Measurements from ENCODE around the gene FAM229A. TPM values are rescaled to one million over a fixed set of nuclear protein-coding genes. Genes with fewer than 3 reads are reported as not detected.
"Not testable (repeated sequence)": the region's sequence is repeated elsewhere in the genome, so short reads cannot be mapped to it uniquely, and the experiment has no call there.

The FAM229A gene
- total RNA-seq, 1 donor from 2014 or later: 4.0 TPM

DNA sequence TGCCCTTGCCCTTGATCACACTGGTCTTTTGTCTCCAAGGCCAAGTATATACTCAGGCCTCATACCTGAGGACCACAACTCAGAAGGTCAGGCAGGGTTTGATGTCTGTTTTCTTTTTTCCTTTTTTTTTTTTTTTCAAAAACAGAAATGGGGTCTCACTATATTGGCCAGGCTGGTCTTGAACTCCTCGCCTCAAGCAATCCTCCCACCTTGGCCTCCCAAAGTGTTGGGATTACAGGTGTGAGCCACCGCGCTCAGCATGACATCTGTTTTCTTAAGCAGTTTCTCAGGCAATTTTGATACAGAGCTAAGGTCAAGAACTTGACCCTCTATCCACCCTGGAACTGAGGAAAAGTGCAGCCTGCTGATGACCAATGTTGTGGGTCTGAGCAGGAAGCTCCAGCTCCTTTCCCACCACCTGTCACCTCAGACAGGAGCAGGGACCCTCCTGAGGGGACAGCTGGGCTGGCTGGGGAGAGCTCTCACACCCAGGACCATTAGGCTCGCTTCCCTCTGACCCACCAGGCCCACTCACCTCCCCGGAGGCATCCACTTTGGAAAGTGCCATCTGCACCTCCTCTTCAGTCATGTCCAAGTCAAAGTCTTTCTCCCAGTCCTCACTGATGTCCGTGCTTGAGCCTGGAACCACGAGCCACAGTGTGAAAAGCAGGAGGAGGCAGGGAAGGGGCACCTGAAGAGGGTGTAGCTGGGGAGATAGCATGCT lies 5.8 kb upstream of the FAM229A start:
- Mint-ChIP-seq H3K9me3 (no peaks in the 10 kb centered on the region), H3K27me3 (ENCODE audit: insufficient read depth) (no peaks in the 10 kb centered on the region), H3K4me1 (ENCODE audit: low read depth) (peaks cover 17% of the 10 kb centered on the region), H3K4me3 (no peak overlapping the region), H3K36me3 (ENCODE audit: low read depth) (peaks cover 28% of the 10 kb centered on the region), H3K27ac (no peak overlapping the region)
- intact Hi-C loops (cut with micrococcal nuclease): no loop called here
- no peak for DNase-seq (ENCODE audit: low spot score)

GRCh38 chr1:32365445-32365844 lies 3.2 kb upstream of the FAM229A start:
- Mint-ChIP-seq H3K4me1 (ENCODE audit: low read depth) (peaks cover 10% of the 10 kb centered on the region), H3K27ac (no peak overlapping the region), H3K9me3 (no peaks in the 10 kb centered on the region), H3K27me3 (ENCODE audit: insufficient read depth) (peaks cover 6% of the 10 kb centered on the region), H3K4me3 (no peak overlapping the region), H3K36me3 (ENCODE audit: low read depth) (peaks cover 30% of the 10 kb centered on the region)
- intact Hi-C loops (cut with micrococcal nuclease): no loop called here
- DNase-seq (ENCODE audit: low spot score): no peak

DNA sequence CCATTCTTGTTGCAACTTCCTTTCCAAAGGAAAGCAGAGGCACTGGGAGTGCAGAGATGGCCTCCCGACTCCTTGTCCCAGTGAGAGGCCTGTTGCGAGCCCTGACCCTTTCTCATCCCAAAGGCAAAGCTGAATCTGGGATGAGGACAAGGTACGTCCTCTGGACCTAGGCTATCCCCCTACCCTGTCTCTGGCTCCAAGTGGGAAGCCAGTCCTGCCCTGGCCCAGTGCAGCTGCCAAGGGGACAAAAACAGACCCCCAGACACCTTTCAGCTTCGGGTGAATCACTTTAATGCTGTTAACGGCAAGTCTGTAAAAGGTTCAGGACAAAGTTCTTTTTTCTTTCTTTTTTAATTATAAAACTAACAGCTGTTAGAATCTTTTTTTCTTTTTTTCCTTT lies 2.6 kb upstream of the FAM229A start:
- intact Hi-C loops (cut with micrococcal nuclease): no loop called here
- peaks cover 14% of the 10 kb centered on the region for H3K4me1 Mint-ChIP-seq (ENCODE audit: low read depth)
- no peaks in the 10 kb centered on the region for H3K9me3 Mint-ChIP-seq
- no peak overlapping the region for H3K27ac Mint-ChIP-seq
- H3K4me3 Mint-ChIP-seq: no peak overlapping the region
- no peak for DNase-seq (ENCODE audit: low spot score)
- peaks cover 6% of the 10 kb centered on the region for H3K27me3 Mint-ChIP-seq (ENCODE audit: insufficient read depth)
- peaks cover 30% of the 10 kb centered on the region for H3K36me3 Mint-ChIP-seq (ENCODE audit: low read depth)

DNA sequence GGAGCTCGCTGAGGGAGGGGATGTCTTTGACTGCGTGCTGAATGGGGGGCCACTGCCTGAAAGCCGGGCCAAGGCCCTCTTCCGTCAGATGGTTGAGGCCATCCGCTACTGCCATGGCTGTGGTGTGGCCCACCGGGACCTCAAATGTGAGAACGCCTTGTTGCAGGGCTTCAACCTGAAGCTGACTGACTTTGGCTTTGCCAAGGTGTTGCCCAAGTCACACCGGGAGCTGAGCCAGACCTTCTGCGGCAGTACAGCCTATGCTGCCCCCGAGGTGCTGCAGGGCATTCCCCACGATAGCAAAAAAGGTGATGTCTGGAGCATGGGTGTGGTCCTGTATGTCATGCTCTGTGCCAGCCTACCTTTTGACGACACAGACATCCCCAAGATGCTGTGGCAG lies 1.4 kb upstream of the FAM229A start:
- Mint-ChIP-seq H3K27ac (no peak overlapping the region), H3K27me3 (ENCODE audit: insufficient read depth) (peaks cover 6% of the 10 kb centered on the region), H3K4me1 (ENCODE audit: low read depth) (peaks cover 17% of the 10 kb centered on the region), H3K9me3 (no peaks in the 10 kb centered on the region), H3K4me3 (no peak overlapping the region), H3K36me3 (ENCODE audit: low read depth) (peaks cover 26% of the 10 kb centered on the region)
- intact Hi-C loops (cut with micrococcal nuclease): no loop called here
- DNase-seq (ENCODE audit: low spot score): no peak

GRCh38 chr1:32361674-32362473 lies 411 bp downstream of the FAM229A start:
- Mint-ChIP-seq H3K4me3 (no peak overlapping the region), H3K27me3 (ENCODE audit: insufficient read depth) (peaks cover 6% of the 10 kb centered on the region), H3K9me3 (no peaks in the 10 kb centered on the region), H3K36me3 (ENCODE audit: low read depth) (peaks cover 24% of the 10 kb centered on the region), H3K27ac (no peak overlapping the region), H3K4me1 (ENCODE audit: low read depth) (peaks cover 17% of the 10 kb centered on the region)
- no peak for DNase-seq (ENCODE audit: low spot score)
- intact Hi-C loops (cut with micrococcal nuclease): no loop called here

DNA sequence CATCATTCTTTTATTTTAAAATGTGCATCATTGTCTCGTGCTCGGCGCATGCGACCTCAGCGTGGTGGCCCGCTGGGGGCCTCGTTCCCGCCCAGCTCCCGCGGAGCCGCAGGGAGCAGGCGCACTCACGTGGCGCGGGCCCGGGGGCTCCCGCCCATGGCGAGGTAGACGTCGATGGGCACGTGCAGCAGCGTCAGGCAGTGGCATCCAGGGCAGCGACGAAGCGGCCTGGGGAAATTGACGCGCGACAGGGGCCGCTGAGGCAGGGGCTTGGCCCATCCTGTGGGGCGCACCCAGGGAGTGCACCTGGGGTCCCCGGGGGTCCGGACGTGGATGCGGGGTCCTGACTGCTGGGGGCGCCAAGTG lies 994 bp downstream of the FAM229A start:
- Mint-ChIP-seq H3K9me3 (no peaks in the 10 kb centered on the region), H3K36me3 (ENCODE audit: low read depth) (peaks cover 24% of the 10 kb centered on the region), H3K4me1 (ENCODE audit: low read depth) (peaks cover 17% of the 10 kb centered on the region), H3K4me3 (no peak overlapping the region), H3K27ac (no peak overlapping the region), H3K27me3 (ENCODE audit: insufficient read depth) (peaks cover 6% of the 10 kb centered on the region)
- DNase-seq (ENCODE audit: low spot score): no peak
- intact Hi-C loops (cut with micrococcal nuclease): no loop called here

GRCh38 chr1:32358435-32358834 lies 3.9 kb downstream of the FAM229A start:
- Mint-ChIP-seq H3K36me3 (ENCODE audit: low read depth) (peaks cover 17% of the 10 kb centered on the region), H3K4me1 (ENCODE audit: low read depth) (peaks cover 23% of the 10 kb centered on the region), H3K27me3 (ENCODE audit: insufficient read depth) (peaks cover 6% of the 10 kb centered on the region), H3K4me3 (no peak overlapping the region), H3K9me3 (no peaks in the 10 kb centered on the region), H3K27ac (no peak overlapping the region)
- no peak for DNase-seq (ENCODE audit: low spot score)
- intact Hi-C loops (cut with micrococcal nuclease): no loop called here

- Mint-ChIP-seq H3K27ac (no peak overlapping the region), H3K4me1 (ENCODE audit: low read depth) (peaks cover 28% of the 10 kb centered on the region), H3K27me3 (ENCODE audit: insufficient read depth) (peaks cover 6% of the 10 kb centered on the region), H3K9me3 (no peaks in the 10 kb centered on the region), H3K4me3 (no peak overlapping the region), H3K36me3 (ENCODE audit: low read depth) (peaks cover 11% of the 10 kb centered on the region)
- no peak for DNase-seq (ENCODE audit: low spot score)
- intact Hi-C loops (cut with micrococcal nuclease): no loop called here
Measured at GRCh38 chr1:32357614-32358013, 4.7 kb downstream of the FAM229A start.

- Mint-ChIP-seq H3K9me3 (no peaks in the 10 kb centered on the region), H3K4me1 (ENCODE audit: low read depth) (peaks cover 23% of the 10 kb centered on the region), H3K27me3 (ENCODE audit: insufficient read depth) (peaks cover 6% of the 10 kb centered on the region), H3K4me3 (no peak overlapping the region), H3K36me3 (ENCODE audit: low read depth) (peaks cover 7% of the 10 kb centered on the region), H3K27ac (peak overlapping the region; percentile 14)
- DNase-seq (ENCODE audit: low spot score): no peak
- intact Hi-C loops (cut with micrococcal nuclease): no loop called here
Measured at GRCh38 chr1:32356478-32356877, 5.8 kb downstream of the FAM229A start.

DNA sequence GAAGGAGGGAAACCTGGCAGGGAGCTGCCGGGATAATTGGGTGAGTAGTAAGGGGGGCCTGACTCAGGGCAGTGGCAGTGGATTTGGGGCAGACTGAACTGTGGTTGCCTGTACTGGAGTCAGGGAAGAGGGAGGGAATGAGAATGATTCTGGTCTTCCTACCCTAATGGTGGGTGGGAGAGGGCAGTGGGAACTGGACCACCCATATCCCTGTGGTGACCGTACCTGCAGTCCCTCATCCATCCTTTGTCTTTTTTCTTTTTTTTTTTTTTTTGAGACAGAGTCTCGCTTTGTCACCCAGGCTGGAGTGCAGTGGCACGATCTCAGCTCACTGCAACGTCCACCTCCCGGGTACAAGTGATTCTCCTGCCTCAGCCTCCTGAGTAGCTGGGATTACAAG lies 6.5 kb downstream of the FAM229A start:
- H3K27me3 Mint-ChIP-seq (ENCODE audit: insufficient read depth); DNase-seq (ENCODE audit: low spot score); H3K36me3 Mint-ChIP-seq (ENCODE audit: low read depth); intact Hi-C loops (cut with micrococcal nuclease); H3K27ac Mint-ChIP-seq; H3K4me3 Mint-ChIP-seq; H3K9me3 Mint-ChIP-seq: not testable (repeated sequence)
- H3K4me1 Mint-ChIP-seq (ENCODE audit: low read depth): peaks cover 23% of the 10 kb centered on the region

DNA sequence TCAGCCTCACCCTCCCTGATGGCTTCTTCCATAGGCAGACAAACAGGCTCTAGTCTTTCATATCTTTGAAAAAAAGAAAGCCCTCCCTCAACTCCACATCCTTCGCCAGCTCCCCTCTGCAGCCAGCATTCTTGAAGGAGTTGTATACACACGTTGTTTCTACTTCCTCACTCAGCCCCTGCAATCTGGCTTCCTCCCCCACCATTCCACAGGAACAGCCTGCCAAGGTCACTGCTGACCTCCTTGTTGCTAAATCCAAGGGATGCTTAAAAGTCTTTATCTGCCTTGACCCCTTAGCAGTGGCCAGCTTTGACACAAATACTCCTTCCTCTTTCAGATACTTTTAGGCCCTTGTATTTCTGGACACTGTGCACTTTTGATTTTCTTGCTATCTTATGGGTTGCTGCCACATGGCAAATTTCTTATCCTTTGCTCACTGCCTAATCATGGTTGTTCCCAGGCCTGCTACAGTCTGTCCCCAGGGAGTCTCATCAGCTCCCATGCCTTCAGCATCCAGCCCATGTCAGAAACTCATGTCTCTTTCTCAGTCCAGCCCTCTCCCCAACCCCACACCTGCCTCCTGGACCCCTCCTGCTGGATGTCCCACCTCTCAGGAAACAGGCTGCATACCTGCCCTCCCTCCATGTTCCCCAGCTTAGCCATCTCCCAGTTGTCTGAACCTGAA lies 8.3 kb downstream of the FAM229A start:
- no peaks in the 10 kb centered on the region for H3K36me3 Mint-ChIP-seq (ENCODE audit: low read depth)
- H3K9me3 Mint-ChIP-seq: no peaks in the 10 kb centered on the region
- H3K4me3 Mint-ChIP-seq: peak overlapping the region; percentile 16
- no peak for DNase-seq (ENCODE audit: low spot score)
- intact Hi-C loops (cut with micrococcal nuclease): no loop called here
- H3K27me3 Mint-ChIP-seq (ENCODE audit: insufficient read depth): no peaks in the 10 kb centered on the region
- H3K27ac Mint-ChIP-seq: peak overlapping the region; percentile 30
- peaks cover 23% of the 10 kb centered on the region for H3K4me1 Mint-ChIP-seq (ENCODE audit: low read depth)

DNA sequence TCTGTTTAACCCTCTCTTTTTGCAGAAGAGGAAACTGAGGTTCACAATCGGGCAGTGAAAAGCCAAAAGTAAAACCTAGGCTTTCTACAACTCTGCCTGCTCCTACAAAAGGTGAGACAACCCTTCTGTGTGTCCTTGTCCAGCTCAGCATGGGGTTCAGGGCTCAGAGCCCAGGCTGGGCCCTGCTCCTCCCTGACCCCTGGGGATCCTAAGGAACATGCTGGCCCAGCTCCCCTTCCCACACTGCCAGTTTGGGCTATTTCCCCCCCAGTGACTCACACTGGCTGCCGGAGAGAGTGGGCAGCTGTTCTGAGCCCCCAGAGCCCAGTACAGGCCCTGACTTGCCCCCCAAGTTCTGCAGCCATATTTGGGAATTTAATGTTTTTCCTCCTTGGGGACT lies 8.9 kb downstream of the FAM229A start:
- intact Hi-C loops (cut with micrococcal nuclease): no loop called here
- H3K9me3 Mint-ChIP-seq: no peaks in the 10 kb centered on the region
- H3K36me3 Mint-ChIP-seq (ENCODE audit: low read depth): no peaks in the 10 kb centered on the region
- H3K27ac Mint-ChIP-seq: no peak overlapping the region
- H3K4me1 Mint-ChIP-seq (ENCODE audit: low read depth): peaks cover 29% of the 10 kb centered on the region
- peak overlapping the region; percentile 41 for H3K4me3 Mint-ChIP-seq
- DNase-seq (ENCODE audit: low spot score): no peak
- no peaks in the 10 kb centered on the region for H3K27me3 Mint-ChIP-seq (ENCODE audit: insufficient read depth)

DNA sequence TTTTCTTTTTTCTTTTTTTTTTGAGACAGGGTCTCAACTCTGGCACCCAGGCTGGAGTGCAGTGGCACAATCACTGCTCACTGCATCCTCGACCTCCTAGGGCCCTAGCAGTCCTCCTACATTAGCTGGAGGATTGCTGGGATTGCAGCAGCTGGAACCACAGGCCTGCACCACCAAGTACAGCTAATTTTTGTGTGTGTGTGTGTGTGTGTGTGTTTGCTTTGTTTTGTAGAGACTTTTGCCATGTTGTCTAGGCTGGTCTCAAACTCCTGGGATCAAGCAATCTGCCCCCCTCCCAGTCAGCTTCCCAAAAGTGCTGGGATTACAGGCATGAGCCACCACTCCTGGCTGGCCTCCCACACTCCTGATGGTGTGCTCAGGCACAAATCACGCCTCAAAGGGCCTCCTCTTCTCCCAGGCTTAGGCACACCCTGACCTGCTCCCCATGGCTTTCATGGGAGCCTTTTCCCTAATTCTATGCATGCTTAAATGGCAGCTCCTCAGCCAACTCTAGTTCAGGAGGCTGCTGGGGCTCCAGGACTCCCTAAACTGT lies 9.4 kb downstream of the FAM229A start:
- intact Hi-C loops (cut with micrococcal nuclease): no loop called here
- H3K27ac Mint-ChIP-seq: no peak overlapping the region
- H3K4me3 Mint-ChIP-seq: peak overlapping the region; percentile 41
- H3K36me3 Mint-ChIP-seq (ENCODE audit: low read depth): no peaks in the 10 kb centered on the region
- no peak for DNase-seq (ENCODE audit: low spot score)
- peaks cover 34% of the 10 kb centered on the region for H3K4me1 Mint-ChIP-seq (ENCODE audit: low read depth)
- no peaks in the 10 kb centered on the region for H3K27me3 Mint-ChIP-seq (ENCODE audit: insufficient read depth)
- H3K9me3 Mint-ChIP-seq: no peaks in the 10 kb centered on the region
